Loucy (cell line): ENCODE data around the gene LOXL1.
A peak's percentile ranks its signal among the peaks of the same experiment; 100 is the strongest.

Experiments
- H2AFZ ChIP-seq: fragments of 200-600 bp; sonication (generic); 2 replicates; pipeline ENCODE4 v1.6.0; 2016; ENCODE audit warnings: antibody characterized with exemption, mild to moderate bottlenecking, low read length, moderate library complexity
- H3F3A ChIP-seq: fragments of 200-600 bp; 2 replicates; pipeline ENCODE4 v1.6.0; 2016; ENCODE audit warnings: antibody characterized with exemption, low read depth, mild to moderate bottlenecking
- H3K27me3 ChIP-seq: fragments of 200-600 bp; sonication (generic); 2 replicates; pipeline ENCODE4 v1.6.1; 2014; ENCODE audit warnings: low read length, mild to moderate bottlenecking; ENCODE audit not compliant: insufficient read depth, poor library complexity, severe bottlenecking
- H3K36me3 ChIP-seq: fragments of 200-600 bp; sonication (generic); 2 replicates; pipeline ENCODE4 v1.6.1; 2016; ENCODE audit warnings: low read length; ENCODE audit not compliant: insufficient read depth
- H3K4me1 ChIP-seq: fragments of 200-600 bp; sonication (generic); 2 replicates; pipeline ENCODE4 v1.5.1; 2014; ENCODE audit warnings: low read length, mild to moderate bottlenecking; ENCODE audit not compliant: insufficient read depth, poor library complexity, severe bottlenecking
- H3K4me2 ChIP-seq: fragments of 200-600 bp; sonication (generic); 2 replicates; pipeline ENCODE4 v1.6.0; 2014; ENCODE audit warnings: antibody characterized with exemption, low read length, low read depth, mild to moderate bottlenecking; ENCODE audit not compliant: poor library complexity, severe bottlenecking
- H3K4me3 ChIP-seq: fragments of 200-600 bp; sonication (generic); 2 replicates; pipeline ENCODE4 v1.5.1; 2014; ENCODE audit warnings: low read length, mild to moderate bottlenecking, mixed read lengths; ENCODE audit not compliant: poor library complexity, severe bottlenecking
- H3K79me2 ChIP-seq: fragments of 200-600 bp; sonication (generic); 2 replicates; pipeline ENCODE4 v1.6.1; 2014; ENCODE audit warnings: low read length; ENCODE audit not compliant: insufficient read depth
- H3K9ac ChIP-seq: fragments of 200-600 bp; sonication (generic); 2 replicates; pipeline ENCODE4 v1.6.0; 2014; ENCODE audit warnings: mild to moderate bottlenecking, low read depth, low read length, moderate library complexity; ENCODE audit not compliant: poor library complexity, severe bottlenecking
- H3K9me2 ChIP-seq: fragments of 200-600 bp; sonication (generic); replicated peaks from 2 replicates; pipeline ENCODE4 v1.6.1; 2016; ENCODE audit warnings: low read depth, low read length, mixed read lengths
- H3K9me3 ChIP-seq: fragments of 200-600 bp; sonication (generic); 2 replicates; pipeline ENCODE4 v1.6.1; 2014; ENCODE audit warnings: mild to moderate bottlenecking, antibody characterized with exemption, low read length, low read depth; ENCODE audit not compliant: insufficient read depth
- H4K20me1 ChIP-seq: fragments of 200-600 bp; sonication (generic); 2 replicates; pipeline ENCODE4 v1.6.0; 2014; ENCODE audit warnings: antibody characterized with exemption, low read length, mild to moderate bottlenecking; ENCODE audit not compliant: insufficient read depth, poor library complexity, severe bottlenecking
- EZH2phosphoT487 ChIP-seq: fragments of 200-600 bp; IDR thresholded peaks from 2 replicates; pipeline ENCODE4 v1.6.1; 2018; ENCODE audit warnings: antibody characterized with exemption, mild to moderate bottlenecking, moderate library complexity, borderline replicate concordance
- TF ChIP-seq, protein P1 (sequence below): fragments of 200-600 bp; sonication (generic); conservative IDR thresholded peaks from 2 replicates; pipeline ENCODE4 v1.5.1; 2014; ENCODE audit warnings: mild to moderate bottlenecking, antibody characterized with exemption, low read length

LOXL1 gene

GRCh38 chr15:73978896-73979295 is 52.6 kb downstream of the LOXL1 start:
- Histone ChIP-seq H3K9ac (no peak overlapping the region), H3K4me3 (no peak overlapping the region), H3K9me2 (no peaks in the 10 kb centered on the region), H4K20me1 (no peaks in the 10 kb centered on the region), H3K79me2 (no peaks in the 10 kb centered on the region), H3K9me3 (no peaks in the 10 kb centered on the region), H3K4me2 (no peak overlapping the region), H3K27me3 (no peaks in the 10 kb centered on the region), H3K4me1 (peaks cover 62% of the 10 kb centered on the region), H2AFZ (no peak overlapping the region), H3F3A (0 out of 2 replicates have a peak, but pooled peaks cover 4% of the 10 kb centered on the region), H3K36me3 (no peaks in the 10 kb centered on the region)
- TF ChIP-seq EZH2phosphoT487, result no peak
- TF ChIP-seq, protein P1, sequence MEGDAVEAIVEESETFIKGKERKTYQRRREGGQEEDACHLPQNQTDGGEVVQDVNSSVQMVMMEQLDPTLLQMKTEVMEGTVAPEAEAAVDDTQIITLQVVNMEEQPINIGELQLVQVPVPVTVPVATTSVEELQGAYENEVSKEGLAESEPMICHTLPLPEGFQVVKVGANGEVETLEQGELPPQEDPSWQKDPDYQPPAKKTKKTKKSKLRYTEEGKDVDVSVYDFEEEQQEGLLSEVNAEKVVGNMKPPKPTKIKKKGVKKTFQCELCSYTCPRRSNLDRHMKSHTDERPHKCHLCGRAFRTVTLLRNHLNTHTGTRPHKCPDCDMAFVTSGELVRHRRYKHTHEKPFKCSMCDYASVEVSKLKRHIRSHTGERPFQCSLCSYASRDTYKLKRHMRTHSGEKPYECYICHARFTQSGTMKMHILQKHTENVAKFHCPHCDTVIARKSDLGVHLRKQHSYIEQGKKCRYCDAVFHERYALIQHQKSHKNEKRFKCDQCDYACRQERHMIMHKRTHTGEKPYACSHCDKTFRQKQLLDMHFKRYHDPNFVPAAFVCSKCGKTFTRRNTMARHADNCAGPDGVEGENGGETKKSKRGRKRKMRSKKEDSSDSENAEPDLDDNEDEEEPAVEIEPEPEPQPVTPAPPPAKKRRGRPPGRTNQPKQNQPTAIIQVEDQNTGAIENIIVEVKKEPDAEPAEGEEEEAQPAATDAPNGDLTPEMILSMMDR, result no peak

GRCh38 chr15:73979636-73980035 is 53.4 kb downstream of the LOXL1 start:
- Histone ChIP-seq H3F3A (0 out of 2 replicates have a peak, but pooled peaks cover 6% of the 10 kb centered on the region), H3K79me2 (no peaks in the 10 kb centered on the region), H3K4me1 (peaks cover 67% of the 10 kb centered on the region), H4K20me1 (no peaks in the 10 kb centered on the region), H3K9me3 (no peaks in the 10 kb centered on the region), H3K9me2 (no peaks in the 10 kb centered on the region), H2AFZ (no peak overlapping the region), H3K27me3 (no peaks in the 10 kb centered on the region), H3K4me3 (no peak overlapping the region), H3K36me3 (no peaks in the 10 kb centered on the region), H3K4me2 (no peak overlapping the region), H3K9ac (no peak overlapping the region)
- TF ChIP-seq, protein P1, result no peak
- TF ChIP-seq EZH2phosphoT487, result no peak

DNA sequence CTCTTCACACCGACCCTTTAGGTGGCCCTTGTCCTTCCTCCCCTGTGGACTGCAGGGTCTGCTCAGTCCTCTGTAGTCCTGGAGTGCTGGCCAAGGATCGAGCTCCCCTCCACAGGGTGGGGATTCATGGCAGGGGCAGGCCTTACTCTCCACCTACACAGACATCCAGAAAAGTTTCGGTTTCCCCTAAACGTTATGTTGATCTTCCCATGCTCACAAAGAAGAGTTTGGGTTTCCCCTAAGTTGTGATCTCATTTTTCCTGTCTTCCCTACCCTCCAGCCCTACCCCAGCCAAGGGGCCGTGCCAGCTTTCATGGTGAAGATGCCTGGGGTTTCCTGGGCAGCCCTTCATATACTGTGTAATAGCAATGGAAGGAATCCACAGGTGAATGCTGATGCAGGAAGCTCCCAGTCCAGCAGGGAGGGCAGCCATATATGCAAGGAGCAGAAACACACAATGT is 55.5 kb downstream of the LOXL1 start:
- H3K9me3 ChIP-seq, result no peaks in the 10 kb centered on the region
- 0 out of 2 replicates have a peak, but pooled peaks cover 13% of the 10 kb centered on the region for H3F3A ChIP-seq
- no peaks in the 10 kb centered on the region for H3K79me2 ChIP-seq
- H3K36me3 ChIP-seq, result no peaks in the 10 kb centered on the region
- H2AFZ ChIP-seq, result peak overlapping the region; percentile 7; the same call in 1 of the 2 replicates
- H3K4me3 ChIP-seq, result peak overlapping the region; percentile 56
- H3K4me1 ChIP-seq, result peaks cover 71% of the 10 kb centered on the region
- TF ChIP-seq, protein P1, result no peak
- no peak for TF ChIP-seq EZH2phosphoT487
- H3K4me2 ChIP-seq, result peak overlapping the region; percentile 82
- H3K27me3 ChIP-seq, result no peaks in the 10 kb centered on the region
- H4K20me1 ChIP-seq, result no peaks in the 10 kb centered on the region
- H3K9me2 ChIP-seq, result no peaks in the 10 kb centered on the region
- peak overlapping the region; percentile 76 for H3K9ac ChIP-seq
